HepG2 (cell line): ENCODE results near the gene EEIG1. TPM values are rescaled to one million over a fixed set of nuclear protein-coding genes. Genes with fewer than 3 reads are reported as not detected.

ENCODE experiments used
- BORCS8-MEF2B ChIP-seq: sonication (generic); formaldehyde crosslinking; IDR thresholded peaks from 2 replicates; pipeline ENCODE4 v1.8.0; 2022; ENCODE audit warnings: mild to moderate bottlenecking, missing genetic modification reagents
- FOXK1 ChIP-seq: sonication (generic); formaldehyde crosslinking; IDR thresholded peaks from 2 replicates; pipeline ENCODE4 v1.4.0; 2020; ENCODE audit warnings: low read depth, missing genetic modification reagents, borderline replicate concordance
- HNRNPUL1 ChIP-seq: fragments of 200-400 bp; formaldehyde crosslinking; IDR thresholded peaks from 2 replicates; pipeline ENCODE4 v1.6.1; 2017; ENCODE audit warnings: low read depth, mild to moderate bottlenecking, low read length, moderate library complexity
- IRF2 ChIP-seq: IDR thresholded peaks from 2 replicates; pipeline ENCODE4 v1.6.1; 2018; ENCODE audit warnings: missing genetic modification reagents, missing compliant biosample characterization
- KLF11 ChIP-seq: IDR thresholded peaks from 2 replicates; pipeline ENCODE4 v1.6.1; 2016; ENCODE audit warnings: missing compliant biosample characterization
- NFIC ChIP-seq: IDR thresholded peaks from 2 replicates; pipeline ENCODE4 v1.6.1; 2012; ENCODE audit warnings: mild to moderate bottlenecking, low read length, inconsistent platforms
- TBL1XR1 ChIP-seq: fragments of 150-350 bp; IDR thresholded peaks from 2 replicates; pipeline ENCODE4 v1.6.1; 2014; ENCODE audit warnings: borderline replicate concordance, low read length; ENCODE audit not compliant: partially characterized antibody
- TEAD3 ChIP-seq: optimal IDR thresholded peaks from 2 replicates; pipeline ENCODE3; 2016; ENCODE audit warnings: borderline replicate concordance
- ZNF207 ChIP-seq: fragments of 450-650 bp; IDR thresholded peaks from 2 replicates; pipeline ENCODE4 v1.6.1; 2016; ENCODE audit warnings: antibody characterized with exemption, borderline replicate concordance
- ZNF747 ChIP-seq: sonication (generic); formaldehyde crosslinking; IDR thresholded peaks from 2 replicates; pipeline ENCODE4 v1.8.1; 2023; ENCODE audit warnings: missing genetic modification reagents, mild to moderate bottlenecking, borderline replicate concordance
- ZNF841 ChIP-seq: sonication (generic); formaldehyde crosslinking; IDR thresholded peaks from 2 replicates; pipeline ENCODE4 v1.8.1; 2023; ENCODE audit warnings: missing genetic modification reagents, borderline replicate concordance
- ZNF878 ChIP-seq: sonication (generic); formaldehyde crosslinking; IDR thresholded peaks from 2 replicates; pipeline ENCODE4 v1.8.1; 2023; ENCODE audit warnings: mild to moderate bottlenecking, missing genetic modification reagents, moderate library complexity
- ZSCAN20 ChIP-seq: sonication (generic); formaldehyde crosslinking; IDR thresholded peaks from 2 replicates; pipeline ENCODE4 v1.4.0; 2020; ENCODE audit warnings: missing genetic modification reagents, mild to moderate bottlenecking, borderline replicate concordance
- ZSCAN21 ChIP-seq: sonication (generic); formaldehyde crosslinking; IDR thresholded peaks from 2 replicates; pipeline ENCODE4 v1.8.0; 2022; ENCODE audit warnings: mild to moderate bottlenecking, missing genetic modification reagents, moderate library complexity, borderline replicate concordance
- polyA plus RNA-seq, 8 experiments: library from polyadenylated mRNA; depleted of rRNA in 3 of 8; stranded (reverse) in 7 of 8; unstranded in 1 of 8; fragments of >200 nt; fragmentation: Illumina TruSeq in 4 of 8; extraction: Trizol in 4 of 8; gene quantifications; 2 replicates each; pipeline versions ENCODE4 v1.2.1 to v1.2.3, GENCODE V29; 2011 to 2016; ENCODE audit warnings: low read depth in 4 of 8, missing spikeins in 1 of 8, mixed read lengths in 1 of 8; ENCODE audit not compliant: insufficient read depth in 1 of 8
- total RNA-seq, 5 experiments: library from RNA; depleted of rRNA; stranded (reverse); fragments of >200 nt; fragmentation: Illumina TruSeq; extraction: Trizol; gene quantifications; 2 replicates each; pipeline ENCODE4 v1.2.3, GENCODE V29; 2016; ENCODE audit warnings: low read depth in 1 of 5
- TF ChIP-seq, protein P1 (sequence below): sonication (generic); formaldehyde crosslinking; IDR thresholded peaks from 2 replicates; pipeline ENCODE4 v1.4.0; 2020; ENCODE audit warnings: mild to moderate bottlenecking, missing genetic modification reagents
- TF ChIP-seq, protein P2 (sequence below): IDR thresholded peaks from 2 replicates; pipeline ENCODE4 v1.6.1; 2018; ENCODE audit warnings: missing genetic modification reagents, mild to moderate bottlenecking, missing compliant biosample characterization
- TF ChIP-seq, protein P3 (sequence below): sonication (generic); formaldehyde crosslinking; IDR thresholded peaks from 2 replicates; pipeline ENCODE4 v1.4.0; 2020; ENCODE audit warnings: mild to moderate bottlenecking, missing genetic modification reagents
- TF ChIP-seq, protein P4 (sequence below): sonication (generic); formaldehyde crosslinking; IDR thresholded peaks from 2 replicates; pipeline ENCODE4 v1.4.0; 2020; ENCODE audit warnings: missing genetic modification reagents
- TF ChIP-seq, protein P5 (sequence below): IDR thresholded peaks from 2 replicates; pipeline ENCODE4 v1.6.1; 2012; ENCODE audit warnings: low read depth, low read length, improper control_type of control experiment
- TF ChIP-seq, protein P6 (sequence below): sonication (generic); formaldehyde crosslinking; IDR thresholded peaks from 2 replicates; pipeline ENCODE4 v1.5.1; 2020; ENCODE audit warnings: missing genetic modification reagents, mild to moderate bottlenecking, borderline replicate concordance

Gene EEIG1
- total and polyA plus RNA-seq, 2 of the 13 experiments (the other 11 are each of a cell fraction or from before 2014, with no cell fraction given) = 16.6 to 25.2 TPM

DNA sequence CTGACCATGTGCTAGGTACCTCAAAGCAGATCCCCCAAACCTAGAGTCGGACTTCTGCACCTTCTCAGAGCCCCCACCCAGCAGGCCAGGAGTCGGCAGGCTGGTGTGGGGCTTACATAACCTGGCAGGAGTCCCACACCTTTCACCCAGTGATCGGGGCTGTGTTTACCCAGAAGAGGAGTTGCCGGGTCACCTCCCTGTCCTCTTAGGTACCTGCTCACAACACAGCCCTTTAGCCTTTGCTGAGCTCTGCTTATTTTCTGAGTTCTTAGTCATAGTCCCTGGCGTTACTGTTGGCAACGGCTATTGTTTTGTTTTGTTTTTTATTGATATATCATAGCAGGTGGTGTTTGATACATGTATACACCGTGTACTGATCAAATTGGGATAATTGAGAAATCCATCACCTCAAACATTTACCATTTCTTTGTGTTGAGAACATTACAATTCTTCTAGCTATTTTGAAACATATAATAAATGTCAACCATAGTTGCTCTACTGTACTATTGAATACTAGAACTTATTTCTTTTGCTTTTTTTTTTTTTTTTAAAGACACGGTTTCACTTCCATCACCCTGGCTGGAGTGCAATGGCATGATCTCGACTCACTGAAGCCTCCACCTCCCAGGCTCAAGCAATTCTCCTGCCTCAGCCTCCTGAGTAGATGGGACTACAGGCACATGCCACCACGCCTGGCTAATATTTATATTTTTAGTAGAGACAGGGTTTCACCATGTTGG is 10.4 kb upstream of the EEIG1 start (continued):
- TF ChIP-seq, protein P1, sequence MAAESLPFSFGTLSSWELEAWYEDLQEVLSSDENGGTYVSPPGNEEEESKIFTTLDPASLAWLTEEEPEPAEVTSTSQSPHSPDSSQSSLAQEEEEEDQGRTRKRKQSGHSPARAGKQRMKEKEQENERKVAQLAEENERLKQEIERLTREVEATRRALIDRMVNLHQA = no peak
- TF ChIP-seq FOXK1 (CRISPR knock-in tag) (peak; percentile 80), HNRNPUL1 (no peak), ZSCAN20 (no peak), KLF11 (CRISPR knock-in tag) (0 out of 2 replicates have a peak, but pooled peaks have one; percentile 49), TEAD3 (CRISPR knock-in tag) (peak; percentile 52), ZNF878 (CRISPR knock-in tag) (0 out of 2 replicates have a peak, but pooled peaks have one; percentile 62), BORCS8-MEF2B (CRISPR knock-in tag) (peak; percentile 25; the same call in 1 of the 2 replicates), TBL1XR1 (peak; percentile 85), ZNF207 (no peak), ZNF747 (CRISPR knock-in tag) (0 out of 2 replicates have a peak, but pooled peaks have one; percentile 37), ZSCAN21 (CRISPR knock-in tag) (peak; percentile 52; the same call in 1 of the 2 replicates), ZNF841 (CRISPR knock-in tag) (no peak), IRF2 (CRISPR knock-in tag) (peak; percentile 89), NFIC (peak; percentile 90)
- TF ChIP-seq, protein P2, sequence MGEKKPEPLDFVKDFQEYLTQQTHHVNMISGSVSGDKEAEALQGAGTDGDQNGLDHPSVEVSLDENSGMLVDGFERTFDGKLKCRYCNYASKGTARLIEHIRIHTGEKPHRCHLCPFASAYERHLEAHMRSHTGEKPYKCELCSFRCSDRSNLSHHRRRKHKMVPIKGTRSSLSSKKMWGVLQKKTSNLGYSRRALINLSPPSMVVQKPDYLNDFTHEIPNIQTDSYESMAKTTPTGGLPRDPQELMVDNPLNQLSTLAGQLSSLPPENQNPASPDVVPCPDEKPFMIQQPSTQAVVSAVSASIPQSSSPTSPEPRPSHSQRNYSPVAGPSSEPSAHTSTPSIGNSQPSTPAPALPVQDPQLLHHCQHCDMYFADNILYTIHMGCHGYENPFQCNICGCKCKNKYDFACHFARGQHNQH (CRISPR knock-in tag) = peak; percentile 76; the same call in 1 of the 2 replicates
- TF ChIP-seq, protein P3, sequence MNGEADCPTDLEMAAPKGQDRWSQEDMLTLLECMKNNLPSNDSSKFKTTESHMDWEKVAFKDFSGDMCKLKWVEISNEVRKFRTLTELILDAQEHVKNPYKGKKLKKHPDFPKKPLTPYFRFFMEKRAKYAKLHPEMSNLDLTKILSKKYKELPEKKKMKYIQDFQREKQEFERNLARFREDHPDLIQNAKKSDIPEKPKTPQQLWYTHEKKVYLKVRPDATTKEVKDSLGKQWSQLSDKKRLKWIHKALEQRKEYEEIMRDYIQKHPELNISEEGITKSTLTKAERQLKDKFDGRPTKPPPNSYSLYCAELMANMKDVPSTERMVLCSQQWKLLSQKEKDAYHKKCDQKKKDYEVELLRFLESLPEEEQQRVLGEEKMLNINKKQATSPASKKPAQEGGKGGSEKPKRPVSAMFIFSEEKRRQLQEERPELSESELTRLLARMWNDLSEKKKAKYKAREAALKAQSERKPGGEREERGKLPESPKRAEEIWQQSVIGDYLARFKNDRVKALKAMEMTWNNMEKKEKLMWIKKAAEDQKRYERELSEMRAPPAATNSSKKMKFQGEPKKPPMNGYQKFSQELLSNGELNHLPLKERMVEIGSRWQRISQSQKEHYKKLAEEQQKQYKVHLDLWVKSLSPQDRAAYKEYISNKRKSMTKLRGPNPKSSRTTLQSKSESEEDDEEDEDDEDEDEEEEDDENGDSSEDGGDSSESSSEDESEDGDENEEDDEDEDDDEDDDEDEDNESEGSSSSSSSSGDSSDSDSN (CRISPR knock-in tag) = peak; percentile 42; the same call in 1 of the 2 replicates
- TF ChIP-seq, protein P4, sequence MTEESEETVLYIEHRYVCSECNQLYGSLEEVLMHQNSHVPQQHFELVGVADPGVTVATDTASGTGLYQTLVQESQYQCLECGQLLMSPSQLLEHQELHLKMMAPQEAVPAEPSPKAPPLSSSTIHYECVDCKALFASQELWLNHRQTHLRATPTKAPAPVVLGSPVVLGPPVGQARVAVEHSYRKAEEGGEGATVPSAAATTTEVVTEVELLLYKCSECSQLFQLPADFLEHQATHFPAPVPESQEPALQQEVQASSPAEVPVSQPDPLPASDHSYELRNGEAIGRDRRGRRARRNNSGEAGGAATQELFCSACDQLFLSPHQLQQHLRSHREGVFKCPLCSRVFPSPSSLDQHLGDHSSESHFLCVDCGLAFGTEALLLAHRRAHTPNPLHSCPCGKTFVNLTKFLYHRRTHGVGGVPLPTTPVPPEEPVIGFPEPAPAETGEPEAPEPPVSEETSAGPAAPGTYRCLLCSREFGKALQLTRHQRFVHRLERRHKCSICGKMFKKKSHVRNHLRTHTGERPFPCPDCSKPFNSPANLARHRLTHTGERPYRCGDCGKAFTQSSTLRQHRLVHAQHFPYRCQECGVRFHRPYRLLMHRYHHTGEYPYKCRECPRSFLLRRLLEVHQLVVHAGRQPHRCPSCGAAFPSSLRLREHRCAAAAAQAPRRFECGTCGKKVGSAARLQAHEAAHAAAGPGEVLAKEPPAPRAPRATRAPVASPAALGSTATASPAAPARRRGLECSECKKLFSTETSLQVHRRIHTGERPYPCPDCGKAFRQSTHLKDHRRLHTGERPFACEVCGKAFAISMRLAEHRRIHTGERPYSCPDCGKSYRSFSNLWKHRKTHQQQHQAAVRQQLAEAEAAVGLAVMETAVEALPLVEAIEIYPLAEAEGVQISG (CRISPR knock-in tag) = peak; percentile 54; the same call in 1 of the 2 replicates
- TF ChIP-seq, protein P5, sequence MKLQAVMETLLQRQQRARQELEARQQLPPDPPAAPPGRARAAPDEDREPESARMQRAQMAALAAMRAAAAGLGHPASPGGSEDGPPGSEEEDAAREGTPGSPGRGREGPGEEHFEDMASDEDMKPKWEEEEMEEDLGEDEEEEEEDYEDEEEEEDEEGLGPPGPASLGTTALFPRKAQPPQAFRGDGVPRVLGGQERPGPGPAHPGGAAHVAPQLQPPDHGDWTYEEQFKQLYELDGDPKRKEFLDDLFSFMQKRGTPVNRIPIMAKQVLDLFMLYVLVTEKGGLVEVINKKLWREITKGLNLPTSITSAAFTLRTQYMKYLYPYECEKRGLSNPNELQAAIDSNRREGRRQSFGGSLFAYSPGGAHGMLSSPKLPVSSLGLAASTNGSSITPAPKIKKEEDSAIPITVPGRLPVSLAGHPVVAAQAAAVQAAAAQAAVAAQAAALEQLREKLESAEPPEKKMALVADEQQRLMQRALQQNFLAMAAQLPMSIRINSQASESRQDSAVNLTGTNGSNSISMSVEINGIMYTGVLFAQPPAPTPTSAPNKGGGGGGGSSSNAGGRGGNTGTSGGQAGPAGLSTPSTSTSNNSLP = peak; percentile 93
- TF ChIP-seq, protein P6, sequence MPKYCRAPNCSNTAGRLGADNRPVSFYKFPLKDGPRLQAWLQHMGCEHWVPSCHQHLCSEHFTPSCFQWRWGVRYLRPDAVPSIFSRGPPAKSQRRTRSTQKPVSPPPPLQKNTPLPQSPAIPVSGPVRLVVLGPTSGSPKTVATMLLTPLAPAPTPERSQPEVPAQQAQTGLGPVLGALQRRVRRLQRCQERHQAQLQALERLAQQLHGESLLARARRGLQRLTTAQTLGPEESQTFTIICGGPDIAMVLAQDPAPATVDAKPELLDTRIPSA (CRISPR knock-in tag) = no peak
